Measurements from ENCODE around the gene ZNF214. TPM values are rescaled to one million over a fixed set of nuclear protein-coding genes. Genes with fewer than 3 reads are reported as not detected.

ZNF214 gene
- total RNA-seq, 4 donors from 2014 or later, result 0.57 to 2.0 (median 1.3) TPM

- TF ChIP-seq CTCF (IDR thresholded peaks at IDR 0.05; ENCODE audit: low read depth), result no peak
These were observed 31.6 kb downstream of the ZNF214 start for GRCh38 chr11:6988506-6988905.

DNA sequence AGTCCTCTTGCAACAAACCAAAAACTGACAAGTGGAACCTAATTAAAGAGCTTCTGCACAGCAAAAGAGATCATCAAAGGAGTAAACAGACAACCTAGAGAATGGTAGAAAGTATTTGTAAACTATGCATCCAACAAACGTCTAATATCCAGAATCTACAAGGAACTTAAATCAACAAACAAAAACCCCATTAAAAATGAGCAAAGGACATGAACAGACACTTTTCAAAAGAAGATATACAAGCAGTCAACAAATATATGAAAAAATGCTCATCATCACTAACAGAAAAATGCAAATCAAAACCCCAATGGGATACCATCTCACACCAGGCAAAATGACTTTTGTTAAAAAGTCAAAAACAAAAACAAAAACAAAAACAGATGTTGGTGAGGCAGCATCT lies 33.7 kb downstream of the ZNF214 start:
- TF ChIP-seq CTCF (IDR thresholded peaks at IDR 0.05; ENCODE audit: low read depth), result no peak

DNA sequence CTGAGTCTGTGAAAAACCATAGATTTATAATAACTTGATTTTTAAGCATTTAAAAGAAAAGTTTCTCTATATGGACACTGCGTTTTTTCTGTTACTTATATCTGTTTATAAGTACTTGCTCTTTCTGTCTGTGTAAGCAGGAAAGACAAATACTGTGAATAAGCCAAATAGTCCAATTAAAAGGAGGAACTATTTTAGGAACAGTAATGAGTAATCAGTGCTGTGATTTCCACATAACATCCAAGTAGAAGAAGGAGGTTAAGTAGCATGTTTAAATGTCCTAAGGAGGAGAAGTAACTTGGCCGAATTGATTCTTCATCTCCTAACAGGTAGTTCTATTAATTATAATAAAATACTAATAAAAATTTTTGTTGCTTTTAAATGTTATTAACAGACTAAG lies 40.8 kb downstream of the ZNF214 start:
- no peak for TF ChIP-seq CTCF (IDR thresholded peaks at IDR 0.05; ENCODE audit: low read depth)

- no peak for TF ChIP-seq CTCF (IDR thresholded peaks at IDR 0.05; ENCODE audit: low read depth)
These were observed 51.3 kb downstream of the ZNF214 start for GRCh38 chr11:6968816-6969215.

GRCh38 chr11:6962673-6963072 lies 57.5 kb downstream of the ZNF214 start:
- no peak for TF ChIP-seq CTCF (IDR thresholded peaks at IDR 0.05; ENCODE audit: low read depth)

DNA sequence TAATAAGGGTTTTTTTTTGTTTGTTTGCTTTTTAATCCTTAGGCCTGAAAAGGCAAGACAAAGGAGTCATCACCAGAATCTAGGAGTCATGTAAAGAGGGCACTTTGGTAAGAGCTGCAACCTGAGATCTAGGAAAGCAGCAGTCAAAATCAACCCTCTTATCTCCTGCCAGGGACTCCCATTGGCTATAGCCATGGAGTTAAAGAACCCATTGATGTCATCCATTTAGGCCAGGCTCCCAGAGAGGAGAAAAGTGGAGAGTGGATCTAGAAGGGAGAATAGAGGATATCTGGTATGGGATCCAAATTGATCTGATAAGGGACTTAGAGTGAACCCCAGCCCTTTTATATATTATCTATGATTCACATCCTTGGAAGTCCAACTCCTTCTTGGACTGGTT lies 58.0 kb downstream of the ZNF214 start:
- TF ChIP-seq CTCF (IDR thresholded peaks at IDR 0.05; ENCODE audit: low read depth), result no peak

Other genes with a start within 250 kb of the ZNF214 start
- gene OR2AG2, start 248.4 kb downstream of the ZNF214 start, total RNA-seq, result under 1 TPM in 2 of 4 donors, not detected in 2; 0.17 to 0.33 TPM
- gene OR2AG1, start 237.3 kb downstream of the ZNF214 start, total RNA-seq, result not detected
- gene OR6A2, start 220.7 kb downstream of the ZNF214 start, total RNA-seq, result under 1 TPM in 3 of 4 donors, not detected in 1; 0.22 to 0.34 (median 0.33) TPM
- not detected for gene OR10A5, start 174.7 kb downstream of the ZNF214 start, total RNA-seq
- gene OR10A2, start 157.3 kb downstream of the ZNF214 start, total RNA-seq, result not detected
- not detected for gene OR10A4, start 143.7 kb downstream of the ZNF214 start, total RNA-seq
- gene OR2D2, start 127.8 kb downstream of the ZNF214 start, total RNA-seq, result not detected
- gene OR2D3, start 99.3 kb downstream of the ZNF214 start, total RNA-seq, result not detected
- gene ZNF215, start 93.9 kb downstream of the ZNF214 start, total RNA-seq, result 1 to 10 TPM in 1 of 4 donors, under 1 TPM in 2, not detected in 1; 0.65 to 1.7 (median 0.66) TPM
- gene NLRP14, start 133 bp upstream of the ZNF214 start, total RNA-seq, result under 1 TPM in 1 of 4 donors, not detected in 3; 0.19 TPM
- gene RBMXL2, start 68.7 kb upstream of the ZNF214 start, total RNA-seq, result not detected
- gene SYT9, start 231.6 kb upstream of the ZNF214 start, total RNA-seq, result not detected

Measured in subcutaneous adipose tissue (tissue), 4 donors.